Mucosa of descending colon (tissue), 3 donors: ENCODE data around the gene ARSJ. TPM values are rescaled to one million over a fixed set of nuclear protein-coding genes. Genes with fewer than 3 reads are reported as not detected.

Source experiments
- ATAC-seq: fragments of 200-7000 bp; cut with Tn5 transposase; one replicate; pipeline ENCODE4 v1.9.1; 2020; ENCODE audit warnings: mild to moderate bottlenecking, moderate library complexity
- DNase-seq, 3 donors: peaks; one replicate each; pipeline ENCODE4 v3.0.0-alpha.2; 2020
- H3K36me3 ChIP-seq: fragments of 200-600 bp; one replicate; pipeline ENCODE4 v1.8.0; 2021; ENCODE audit warnings: low read depth, mild to moderate bottlenecking
- H3K4me1 ChIP-seq: fragments of 200-600 bp; one replicate; pipeline ENCODE4 v1.8.0; 2021; ENCODE audit warnings: low read depth, mild to moderate bottlenecking
- H3K4me3 ChIP-seq: fragments of 200-600 bp; one replicate; pipeline ENCODE4 v1.8.0; 2021; ENCODE audit warnings: mild to moderate bottlenecking
- H3K9me3 ChIP-seq: fragments of 200-600 bp; one replicate; pipeline ENCODE4 v1.8.0; 2021; ENCODE audit warnings: mild to moderate bottlenecking
- CTCF ChIP-seq: fragments of 200-600 bp; IDR thresholded peaks from one replicate; pipeline ENCODE4 v1.8.0; 2022; ENCODE audit warnings: antibody characterized with exemption, mild to moderate bottlenecking
- intact Hi-C, 2 donors: fragments of 100-400 bp; cut with DNase I in 1 of 2; cut with micrococcal nuclease in 1 of 2; formaldehyde crosslinking; loops; one replicate each; pipeline versions ENCODE4 v1.11.0 to v1.11.1; 2022; cut with DNase I, micrococcal nuclease
- total RNA-seq, 3 donors: library from RNA; stranded (reverse); fragmentation: NEBNext Ultra II Directional in 2 of 3; extraction: Animal tissue kit (Norgen Biotek cat#: 25700) in 2 of 3; gene quantifications; one replicate each; pipeline versions ENCODE4 v1.2.1 to v1.2.4, GENCODE V29; 2021 to 2023
- donor health status: DM: no; HTN: no; CAD: no; lungs with moderate emphysema.
- donor health status: DM: no; HTN: no; CAD: no.
- donor health status: DM: no; HTN: yes; CAD: no.

Gene ARSJ
- total RNA-seq, 3 donors from 2014 or later, result 6.1 to 10.4 (median 6.5) TPM

- ATAC-seq (no peak), DNase-seq (no peak)
- TF ChIP-seq CTCF, result no peak
- H3K4me1 ChIP-seq, result no peaks in the 10 kb centered on the region
- H3K4me3 ChIP-seq, result no peak overlapping the region
- no peaks in the 10 kb centered on the region for H3K9me3 ChIP-seq
- intact Hi-C loops, result no loop called here
- H3K36me3 ChIP-seq, result no peaks in the 10 kb centered on the region
Observed at GRCh38 chr4:113921089-113921794, 58.2 kb downstream of the ARSJ start.

GRCh38 chr4:113919611-113920010, 59.8 kb downstream of the ARSJ start:
- no peak for ATAC-seq
- H3K4me1 ChIP-seq, result no peaks in the 10 kb centered on the region
- no peaks in the 10 kb centered on the region for H3K9me3 ChIP-seq
- H3K36me3 ChIP-seq, result no peaks in the 10 kb centered on the region
- no peak for TF ChIP-seq CTCF
- intact Hi-C loops, result no loop called here
- no peak overlapping the region for H3K4me3 ChIP-seq
- DNase-seq, result no peak

- DNase-seq, result no peak
- H3K4me3 ChIP-seq, result no peak overlapping the region
Observed at GRCh38 chr4:113919145-113919544, 60.3 kb downstream of the ARSJ start.

GRCh38 chr4:113908829-113909228, 70.6 kb downstream of the ARSJ start:
- Histone ChIP-seq H3K9me3 (no peaks in the 10 kb centered on the region), H3K4me3 (no peak overlapping the region), H3K36me3 (no peaks in the 10 kb centered on the region), H3K4me1 (no peaks in the 10 kb centered on the region)
- no peak for TF ChIP-seq CTCF
- DNase-seq, result no peak
- intact Hi-C loops, result loop anchor here in 1 of 2 donors (10.0 kb wide), 1 partner anchor 514 kb away; no protein-coding TSS in a partner anchor
- no peak for ATAC-seq

More at GRCh38 chr4:113919145-113919544, 60.3 kb downstream of the ARSJ start:
- H3K4me1 ChIP-seq, result no peaks in the 10 kb centered on the region
- intact Hi-C loops, result no loop called here
- ATAC-seq, result no peak
- no peaks in the 10 kb centered on the region for H3K9me3 ChIP-seq
- H3K36me3 ChIP-seq, result no peaks in the 10 kb centered on the region
- TF ChIP-seq CTCF, result no peak

GRCh38 chr4:113907559-113907958, 71.9 kb downstream of the ARSJ start:
- Histone ChIP-seq H3K4me3 (no peak overlapping the region), H3K36me3 (no peaks in the 10 kb centered on the region), H3K4me1 (no peaks in the 10 kb centered on the region), H3K9me3 (no peaks in the 10 kb centered on the region)
- DNase-seq (no peak), ATAC-seq (no peak)
- TF ChIP-seq CTCF, result no peak
- intact Hi-C loops, result loop anchor here in 1 of 2 donors (10.0 kb wide), 1 partner anchor 513 kb away; no protein-coding TSS in a partner anchor
